Liver (tissue), 9 donors: ENCODE data around the gene STX11. TPM values are rescaled to one million over a fixed set of nuclear protein-coding genes. Genes with fewer than 3 reads are reported as not detected.

Experiments used
- DNase-seq: peaks from one replicate; pipeline ENCODE4 v3.0.0-alpha.2; 2017; ENCODE audit warnings: low spot score
- H3K27ac ChIP-seq, 2 donors: one replicate each; pipeline ENCODE4 v1.7.0; 2013; ENCODE audit warnings: inconsistent platforms in 2 of 2, low read length in 2 of 2, control low read depth in 1 of 2, low read depth in 1 of 2, mild to moderate bottlenecking in 1 of 2
- H3K27me3 ChIP-seq, 4 donors: one replicate each; pipeline versions ENCODE4 v1.6.1 to v1.7.0; 2013; ENCODE audit warnings: low read length in 3 of 4, inconsistent platforms in 1 of 4, mild to moderate bottlenecking in 1 of 4, moderate library complexity in 1 of 4; ENCODE audit not compliant: control insufficient read depth in 4 of 4, insufficient read depth in 4 of 4
- H3K36me3 ChIP-seq, 4 donors: one replicate each; pipeline versions ENCODE4 v1.6.1 to v1.7.0; 2013; ENCODE audit warnings: low read length in 3 of 4, mild to moderate bottlenecking in 3 of 4, low read depth in 1 of 4, moderate library complexity in 1 of 4; ENCODE audit not compliant: control insufficient read depth in 4 of 4, insufficient read depth in 3 of 4
- H3K4me1 ChIP-seq, 4 donors: one replicate each; pipeline versions ENCODE4 v1.6.1 to v1.7.0; 2013; ENCODE audit warnings: low read length in 3 of 4, mild to moderate bottlenecking in 3 of 4, moderate library complexity in 1 of 4; ENCODE audit not compliant: control insufficient read depth in 4 of 4, insufficient read depth in 4 of 4
- H3K4me3 ChIP-seq, 3 donors: one replicate each; pipeline versions ENCODE4 v1.6.1 to v1.7.0; 2013; ENCODE audit warnings: low read length in 3 of 3, control low read depth in 1 of 3, low read depth in 1 of 3, mild to moderate bottlenecking in 1 of 3
- H3K9ac ChIP-seq, 2 donors: one replicate each; pipeline ENCODE4 v1.7.0; 2013; ENCODE audit warnings: low read length in 2 of 2, mild to moderate bottlenecking in 2 of 2, moderate library complexity in 2 of 2, control low read depth in 1 of 2, low read depth in 1 of 2
- H3K9me3 ChIP-seq, 4 donors: one replicate each; pipeline versions ENCODE4 v1.6.1 to v1.7.0; 2013; ENCODE audit warnings: low read length in 3 of 4; ENCODE audit not compliant: control insufficient read depth in 4 of 4
- EGR1 ChIP-seq, 2 donors: IDR thresholded peaks; 2 replicates each; pipeline ENCODE4 v1.6.1; 2016 to 2018; ENCODE audit warnings: antibody characterized with exemption in 2 of 2, low read depth in 2 of 2
- FOXA1 ChIP-seq: IDR thresholded peaks from 2 replicates; pipeline ENCODE4 v1.6.1; 2016; ENCODE audit warnings: antibody characterized with exemption
- FOXA2 ChIP-seq: IDR thresholded peaks from 2 replicates; pipeline ENCODE4 v1.6.1; 2016; ENCODE audit warnings: antibody characterized with exemption
- GABPA ChIP-seq, 2 donors: IDR thresholded peaks in 1 of 2; conservative IDR thresholded peaks in 1 of 2; 2 replicates each; pipeline ENCODE4 v1.6.1; 2016; ENCODE audit warnings: antibody characterized with exemption in 2 of 2, mild to moderate bottlenecking in 1 of 2, moderate library complexity in 1 of 2
- HNF4A ChIP-seq, 2 donors: conservative IDR thresholded peaks; 2 replicates each; pipeline ENCODE4 v1.6.1; 2016; ENCODE audit warnings: antibody characterized with exemption in 2 of 2, mild to moderate bottlenecking in 2 of 2
- HNF4G ChIP-seq: IDR thresholded peaks from 2 replicates; pipeline ENCODE4 v1.6.1; 2016; ENCODE audit warnings: antibody characterized with exemption
- JUND ChIP-seq, 2 donors: IDR thresholded peaks; 2 replicates each; pipeline ENCODE4 v1.6.1; 2016; ENCODE audit warnings: antibody characterized with exemption in 2 of 2
- NR2F2 ChIP-seq: IDR thresholded peaks from 2 replicates; pipeline ENCODE4 v1.6.1; 2016; ENCODE audit warnings: antibody characterized with exemption
- RAD21 ChIP-seq, 2 donors: IDR thresholded peaks; 2 replicates each; pipeline ENCODE4 v1.6.1; 2016; ENCODE audit warnings: antibody characterized with exemption in 2 of 2, mild to moderate bottlenecking in 2 of 2
- RXRA ChIP-seq, 2 donors: IDR thresholded peaks; 2 replicates each; pipeline ENCODE4 v1.6.1; 2017 to 2018; ENCODE audit warnings: antibody characterized with exemption in 2 of 2, mild to moderate bottlenecking in 1 of 2
- SP1 ChIP-seq: IDR thresholded peaks from 2 replicates; pipeline ENCODE4 v1.6.1; 2018; ENCODE audit warnings: antibody characterized with exemption, mild to moderate bottlenecking
- TAF1 ChIP-seq: conservative IDR thresholded peaks from 2 replicates; pipeline ENCODE4 v1.6.1; 2016; ENCODE audit warnings: antibody characterized with exemption, mild to moderate bottlenecking
- YY1 ChIP-seq: IDR thresholded peaks from 2 replicates; pipeline ENCODE4 v1.6.1; 2016; ENCODE audit warnings: antibody characterized with exemption, mild to moderate bottlenecking
- WGBS: extraction: QIAGEN DNeasy Blood & Tissue Kit; methylation state at CpG from one replicate; pipeline ENCODE4 v1.1.7; 2013; 5-methylcytosine and 5-hydroxymethylcytosine counted together
- polyA plus RNA-seq, 2 donors: library from polyadenylated mRNA; stranded (reverse) in 1 of 2; unstranded in 1 of 2; fragments of 200-250 nt in 1 of 2; fragments of >200 nt in 1 of 2; fragmentation: Nextera tagmentation in 1 of 2; extraction: Ambion mirVana in 1 of 2; gene quantifications; one replicate each; pipeline versions ENCODE4 v1.2.1 to v1.2.3, GENCODE V29; 2013 to 2015
- total RNA-seq, 2 donors: library from RNA; depleted of rRNA; stranded (reverse); fragments of >200 nt; gene quantifications; one replicate each; pipeline ENCODE4 v1.2.3, GENCODE V29; 2014
- TF ChIP-seq, protein P1 (sequence below): fragments of 150-350 bp; IDR thresholded peaks from 2 replicates; pipeline ENCODE4 v1.5.1; 2017; ENCODE audit warnings: improper control_type of control experiment, low read depth, low read length; ENCODE audit not compliant: missing input control
- TF ChIP-seq, protein P2 (sequence below): IDR thresholded peaks from 2 replicates; pipeline ENCODE4 v1.6.1; 2016; ENCODE audit warnings: antibody characterized with exemption, mild to moderate bottlenecking
- TF ChIP-seq, protein P3 (sequence below): IDR thresholded peaks from 2 replicates; pipeline ENCODE4 v1.6.1; 2016; ENCODE audit warnings: antibody characterized with exemption
- TF ChIP-seq, protein P4 (sequence below): IDR thresholded peaks from 2 replicates; pipeline ENCODE4 v1.6.1; 2016; ENCODE audit warnings: antibody characterized with exemption
- TF ChIP-seq, protein P5 (sequence below): IDR thresholded peaks from 2 replicates; pipeline ENCODE4 v1.6.1; 2016; ENCODE audit warnings: antibody characterized with exemption
- donor health status: healthy.
- donor health status: healthy.
- donor health status: healthy.
- donor health status: healthy.
- donor health status: healthy.

The STX11 gene
- total and polyA plus RNA-seq, 4 donors = 1.3 to 4.9 (median 3.4) TPM

DNA sequence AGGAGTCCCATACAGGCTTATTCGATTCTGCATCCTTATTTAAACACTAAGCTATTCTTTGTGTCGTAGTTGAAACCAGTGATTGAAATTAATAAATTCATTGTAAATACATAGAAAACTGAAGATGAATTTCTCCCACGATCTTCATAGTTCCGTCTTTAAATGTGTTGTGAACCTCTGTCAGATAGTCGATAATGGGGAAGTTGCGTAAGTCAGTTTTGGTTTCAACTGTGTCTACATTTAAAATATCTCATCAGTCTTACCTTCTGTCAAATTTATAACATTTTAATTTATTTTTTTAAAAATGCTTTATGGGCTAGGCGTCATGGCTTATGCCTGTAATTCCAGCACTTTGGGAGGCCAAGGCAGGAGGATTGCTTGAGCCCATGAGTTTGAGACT is 12.7 kb downstream of the STX11 start:
- Histone ChIP-seq H3K27me3 (no peaks in the 10 kb centered on the region), H3K27ac (no peak overlapping the region), H3K9ac (no peak overlapping the region), H3K4me1 (no peaks in the 10 kb centered on the region), H3K36me3 (no peaks in the 10 kb centered on the region), H3K4me3 (no peak overlapping the region), H3K9me3 (no peaks in the 10 kb centered on the region)
- WGBS = 88% methylated on average over 7 of the region's 7 CpGs
- DNase-seq = no peak
- TF ChIP-seq RAD21 (IDR thresholded peaks at IDR 0.05) (no peak), YY1 (no peak), GABPA (IDR thresholded peaks at IDR 0.05 in 1 of 2, conservative IDR thresholded peaks at IDR 0.05 in 1 of 2) (no peak), NR2F2 (no peak), HNF4G (no peak), HNF4A (conservative IDR thresholded peaks at IDR 0.05) (no peak), JUND (IDR thresholded peaks at IDR 0.05) (no peak), FOXA1 (no peak), FOXA2 (no peak), SP1 (no peak), RXRA (IDR thresholded peaks at IDR 0.05) (no peak), TAF1 (no peak), EGR1 (IDR thresholded peaks at IDR 0.05; ENCODE audit: low read depth in 2 of 2) (no peak)
- TF ChIP-seq, protein P1, sequence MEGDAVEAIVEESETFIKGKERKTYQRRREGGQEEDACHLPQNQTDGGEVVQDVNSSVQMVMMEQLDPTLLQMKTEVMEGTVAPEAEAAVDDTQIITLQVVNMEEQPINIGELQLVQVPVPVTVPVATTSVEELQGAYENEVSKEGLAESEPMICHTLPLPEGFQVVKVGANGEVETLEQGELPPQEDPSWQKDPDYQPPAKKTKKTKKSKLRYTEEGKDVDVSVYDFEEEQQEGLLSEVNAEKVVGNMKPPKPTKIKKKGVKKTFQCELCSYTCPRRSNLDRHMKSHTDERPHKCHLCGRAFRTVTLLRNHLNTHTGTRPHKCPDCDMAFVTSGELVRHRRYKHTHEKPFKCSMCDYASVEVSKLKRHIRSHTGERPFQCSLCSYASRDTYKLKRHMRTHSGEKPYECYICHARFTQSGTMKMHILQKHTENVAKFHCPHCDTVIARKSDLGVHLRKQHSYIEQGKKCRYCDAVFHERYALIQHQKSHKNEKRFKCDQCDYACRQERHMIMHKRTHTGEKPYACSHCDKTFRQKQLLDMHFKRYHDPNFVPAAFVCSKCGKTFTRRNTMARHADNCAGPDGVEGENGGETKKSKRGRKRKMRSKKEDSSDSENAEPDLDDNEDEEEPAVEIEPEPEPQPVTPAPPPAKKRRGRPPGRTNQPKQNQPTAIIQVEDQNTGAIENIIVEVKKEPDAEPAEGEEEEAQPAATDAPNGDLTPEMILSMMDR = no peak
- TF ChIP-seq, protein P2, sequence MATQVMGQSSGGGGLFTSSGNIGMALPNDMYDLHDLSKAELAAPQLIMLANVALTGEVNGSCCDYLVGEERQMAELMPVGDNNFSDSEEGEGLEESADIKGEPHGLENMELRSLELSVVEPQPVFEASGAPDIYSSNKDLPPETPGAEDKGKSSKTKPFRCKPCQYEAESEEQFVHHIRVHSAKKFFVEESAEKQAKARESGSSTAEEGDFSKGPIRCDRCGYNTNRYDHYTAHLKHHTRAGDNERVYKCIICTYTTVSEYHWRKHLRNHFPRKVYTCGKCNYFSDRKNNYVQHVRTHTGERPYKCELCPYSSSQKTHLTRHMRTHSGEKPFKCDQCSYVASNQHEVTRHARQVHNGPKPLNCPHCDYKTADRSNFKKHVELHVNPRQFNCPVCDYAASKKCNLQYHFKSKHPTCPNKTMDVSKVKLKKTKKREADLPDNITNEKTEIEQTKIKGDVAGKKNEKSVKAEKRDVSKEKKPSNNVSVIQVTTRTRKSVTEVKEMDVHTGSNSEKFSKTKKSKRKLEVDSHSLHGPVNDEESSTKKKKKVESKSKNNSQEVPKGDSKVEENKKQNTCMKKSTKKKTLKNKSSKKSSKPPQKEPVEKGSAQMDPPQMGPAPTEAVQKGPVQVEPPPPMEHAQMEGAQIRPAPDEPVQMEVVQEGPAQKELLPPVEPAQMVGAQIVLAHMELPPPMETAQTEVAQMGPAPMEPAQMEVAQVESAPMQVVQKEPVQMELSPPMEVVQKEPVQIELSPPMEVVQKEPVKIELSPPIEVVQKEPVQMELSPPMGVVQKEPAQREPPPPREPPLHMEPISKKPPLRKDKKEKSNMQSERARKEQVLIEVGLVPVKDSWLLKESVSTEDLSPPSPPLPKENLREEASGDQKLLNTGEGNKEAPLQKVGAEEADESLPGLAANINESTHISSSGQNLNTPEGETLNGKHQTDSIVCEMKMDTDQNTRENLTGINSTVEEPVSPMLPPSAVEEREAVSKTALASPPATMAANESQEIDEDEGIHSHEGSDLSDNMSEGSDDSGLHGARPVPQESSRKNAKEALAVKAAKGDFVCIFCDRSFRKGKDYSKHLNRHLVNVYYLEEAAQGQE = no peak
- TF ChIP-seq, protein P3, sequence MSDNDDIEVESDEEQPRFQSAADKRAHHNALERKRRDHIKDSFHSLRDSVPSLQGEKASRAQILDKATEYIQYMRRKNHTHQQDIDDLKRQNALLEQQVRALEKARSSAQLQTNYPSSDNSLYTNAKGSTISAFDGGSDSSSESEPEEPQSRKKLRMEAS = no peak
- TF ChIP-seq, protein P4, sequence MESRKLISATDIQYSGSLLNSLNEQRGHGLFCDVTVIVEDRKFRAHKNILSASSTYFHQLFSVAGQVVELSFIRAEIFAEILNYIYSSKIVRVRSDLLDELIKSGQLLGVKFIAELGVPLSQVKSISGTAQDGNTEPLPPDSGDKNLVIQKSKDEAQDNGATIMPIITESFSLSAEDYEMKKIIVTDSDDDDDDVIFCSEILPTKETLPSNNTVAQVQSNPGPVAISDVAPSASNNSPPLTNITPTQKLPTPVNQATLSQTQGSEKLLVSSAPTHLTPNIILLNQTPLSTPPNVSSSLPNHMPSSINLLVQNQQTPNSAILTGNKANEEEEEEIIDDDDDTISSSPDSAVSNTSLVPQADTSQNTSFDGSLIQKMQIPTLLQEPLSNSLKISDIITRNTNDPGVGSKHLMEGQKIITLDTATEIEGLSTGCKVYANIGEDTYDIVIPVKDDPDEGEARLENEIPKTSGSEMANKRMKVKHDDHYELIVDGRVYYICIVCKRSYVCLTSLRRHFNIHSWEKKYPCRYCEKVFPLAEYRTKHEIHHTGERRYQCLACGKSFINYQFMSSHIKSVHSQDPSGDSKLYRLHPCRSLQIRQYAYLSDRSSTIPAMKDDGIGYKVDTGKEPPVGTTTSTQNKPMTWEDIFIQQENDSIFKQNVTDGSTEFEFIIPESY = no peak
- TF ChIP-seq, protein P5, sequence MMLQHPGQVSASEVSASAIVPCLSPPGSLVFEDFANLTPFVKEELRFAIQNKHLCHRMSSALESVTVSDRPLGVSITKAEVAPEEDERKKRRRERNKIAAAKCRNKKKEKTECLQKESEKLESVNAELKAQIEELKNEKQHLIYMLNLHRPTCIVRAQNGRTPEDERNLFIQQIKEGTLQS = no peak
